SH-SY5Y (cell line): ENCODE measurements around the gene APOBEC3H.

Experiments used
- GATA2 ChIP-seq: IDR thresholded peaks from 2 replicates; pipeline ENCODE4 v1.6.1; 2011; ENCODE audit warnings: mild to moderate bottlenecking, low read depth, low read length
- GATA3 ChIP-seq: IDR thresholded peaks from 2 replicates; pipeline ENCODE4 v1.6.1; 2011; ENCODE audit warnings: low read depth, mild to moderate bottlenecking, low read length, moderate library complexity

DNA sequence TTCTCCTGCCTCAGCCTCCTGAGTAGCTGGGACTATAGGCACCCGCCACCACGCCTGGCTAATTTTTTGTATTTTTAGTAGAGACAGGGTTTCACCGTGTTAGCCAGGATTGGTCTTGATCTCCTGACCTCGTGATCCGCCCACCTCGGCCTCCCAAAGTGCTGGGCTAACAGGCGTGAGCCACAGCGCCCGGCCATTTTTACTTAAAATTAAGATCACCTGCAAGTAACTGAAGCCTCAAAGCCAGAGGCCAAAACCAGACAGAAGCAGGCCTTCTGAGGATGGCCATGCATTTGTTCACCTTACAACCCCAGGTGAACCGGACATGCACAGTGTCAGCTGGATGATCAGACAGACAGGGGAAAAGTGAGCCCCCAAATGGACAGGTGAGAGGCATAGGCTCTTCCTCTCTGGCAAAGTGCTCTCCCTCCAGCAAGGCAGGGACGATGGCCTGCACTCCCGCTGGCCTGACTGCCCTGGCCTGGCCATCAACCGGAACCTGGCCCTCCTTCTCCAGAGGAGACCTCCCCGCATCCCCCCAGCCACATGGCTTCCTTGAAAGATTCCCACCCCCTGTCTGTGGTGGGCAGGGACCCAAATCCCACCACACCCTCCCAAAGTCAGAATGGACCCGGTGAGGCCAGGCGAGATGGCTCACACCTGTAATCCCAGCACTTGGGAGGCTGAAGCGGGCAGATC lies 25.9 kb downstream of the APOBEC3H start:
- TF ChIP-seq GATA2 (no peak), GATA3 (no peak)
